GM12878 (cell line): ENCODE measurements around the gene ANKMY1. TPM values are rescaled to one million over a fixed set of nuclear protein-coding genes. Genes with fewer than 3 reads are reported as not detected.

ENCODE experiments used
- ATAC-seq: fragments of 200-7000 bp; cut with Tn5 transposase; 3 replicates; pipeline ENCODE4 v1.9.1; 2020; ENCODE audit warnings: mild to moderate bottlenecking, moderate library complexity
- BruUV-seq: library from RNA; stranded (reverse); fragments of 400-500 nt; replicated peaks from 2 replicates; lab custom pipeline; 2021; lab: Mats Ljungman, UMichigan
- CTCF ChIA-PET: fragments of 300-600 bp; sonication (Branson Sonifier 250); formaldehyde crosslinking; extraction: SDS; loops from one replicate; lab custom pipeline; 2021; ENCODE audit warnings: inconsistent platforms; lab: Yijun Ruan, JAX
- POLR2A ChIA-PET: fragments of 350-600 bp; formaldehyde crosslinking; extraction: SDS; loops from one replicate; lab custom pipeline; 2021; ENCODE audit warnings: inconsistent platforms; lab: Charles Lee
- RAD21 ChIA-PET: fragments of 300-600 bp; sonication (Branson Sonifier 250); formaldehyde crosslinking; loops from one replicate; lab custom pipeline; 2023; ENCODE audit warnings: antibody characterized with exemption; ENCODE audit not compliant: unreplicated experiment; lab: Charles Lee
- SMC1A ChIA-PET: fragments of 300-600 bp; sonication (Branson Sonifier 250); formaldehyde crosslinking; loops from one replicate; lab custom pipeline; 2023; ENCODE audit not compliant: unreplicated experiment, uncharacterized antibody; lab: Charles Lee
- DNase-seq: peaks from one replicate; pipeline ENCODE4 v3.0.0-alpha.2; 2011; ENCODE audit warnings: low read depth, low spot score
- FAIRE-seq: peaks from 3 replicates; lab custom pipeline; 2011; peaks lifted over from hg19 to GRCh38; lab: Jason Lieb, UNC
- H2AFZ ChIP-seq: 2 replicates; pipeline ENCODE4 v1.6.0; 2011; ENCODE audit warnings: low read depth, low read length, control low read depth; ENCODE audit not compliant: control insufficient read depth
- H3K27ac ChIP-seq: 2 replicates; pipeline ENCODE4 v1.5.1; 2011; ENCODE audit warnings: control low read depth; ENCODE audit not compliant: control insufficient read depth, insufficient read depth
- H3K27me3 ChIP-seq, 2 experiments: replicated peaks in 1 of 2; 2 replicates each; pipeline versions ENCODE4 v1.6.0 to v1.6.1; 2011; ENCODE audit warnings: low read length in 1 of 2; ENCODE audit not compliant: control insufficient read depth in 2 of 2, insufficient read depth in 2 of 2
- H3K36me3 ChIP-seq, 2 experiments: 2 replicates each; pipeline ENCODE4 v1.5.1; 2011; ENCODE audit warnings: low read length in 1 of 2; ENCODE audit not compliant: control insufficient read depth in 2 of 2, insufficient read depth in 2 of 2
- H3K4me1 ChIP-seq: 2 replicates; pipeline ENCODE4 v1.6.1; 2011; ENCODE audit warnings: mild to moderate bottlenecking, low read length, moderate library complexity, mixed read lengths; ENCODE audit not compliant: control insufficient read depth, insufficient read depth
- H3K4me2 ChIP-seq: 2 replicates; pipeline ENCODE4 v1.6.0; 2011; ENCODE audit warnings: control low read depth; ENCODE audit not compliant: control insufficient read depth, insufficient read depth
- H3K4me3 ChIP-seq: fragments of 200-600 bp; sonication (generic); 2 replicates; pipeline ENCODE4 v1.5.1; 2016
- H3K79me2 ChIP-seq: 2 replicates; pipeline ENCODE4 v1.6.0; 2011; ENCODE audit warnings: low read length; ENCODE audit not compliant: control insufficient read depth, insufficient read depth
- H3K9ac ChIP-seq: 2 replicates; pipeline ENCODE4 v1.8.0; 2011; ENCODE audit warnings: low read length, control low read depth, mixed read lengths; ENCODE audit not compliant: control insufficient read depth, insufficient read depth
- H3K9me3 ChIP-seq: replicated peaks from 3 replicates; pipeline ENCODE4 v1.5.1; 2011; ENCODE audit warnings: mild to moderate bottlenecking, low read length; ENCODE audit not compliant: control insufficient read depth, insufficient read depth
- H4K20me1 ChIP-seq: 2 replicates; pipeline ENCODE4 v1.6.0; 2011; ENCODE audit not compliant: control insufficient read depth, insufficient read depth
- BACH1 ChIP-seq: fragments of 450-650 bp; IDR thresholded peaks from 2 replicates; pipeline ENCODE4 v1.6.1; 2017; ENCODE audit warnings: mild to moderate bottlenecking, borderline replicate concordance
- CHD1 ChIP-seq: IDR thresholded peaks from 2 replicates; pipeline ENCODE4 v1.6.1; 2012; ENCODE audit warnings: low read depth, low read length, improper control_type of control experiment
- FOS ChIP-seq: IDR thresholded peaks from 3 replicates; pipeline ENCODE4 v1.6.1; 2011; ENCODE audit warnings: borderline replicate concordance; ENCODE audit not compliant: insufficient read length; ENCODE audit errors: extremely low read depth
- GABPA ChIP-seq: IDR thresholded peaks from 2 replicates; pipeline ENCODE4 v1.6.1; 2014; ENCODE audit warnings: antibody characterized with exemption, low read depth, mild to moderate bottlenecking, inconsistent platforms
- IKZF2 ChIP-seq, 2 experiments: fragments of 450-650 bp; IDR thresholded peaks; 2 replicates each; pipeline ENCODE4 v1.6.1; 2017; ENCODE audit warnings: mild to moderate bottlenecking in 2 of 2, moderate library complexity in 2 of 2
- MXI1 ChIP-seq: fragments of 150-350 bp; IDR thresholded peaks from 2 replicates; pipeline ENCODE4 v1.6.1; 2011; ENCODE audit warnings: low read depth, mild to moderate bottlenecking, inconsistent platforms, low read length, improper control_type of control experiment
- NFXL1 ChIP-seq: fragments of 450-650 bp; IDR thresholded peaks from 2 replicates; pipeline ENCODE4 v1.6.1; 2017; ENCODE audit warnings: antibody characterized with exemption, mild to moderate bottlenecking, borderline replicate concordance
- PAX5 ChIP-seq: IDR thresholded peaks from 2 replicates; pipeline ENCODE4 v1.6.1; 2011; ENCODE audit warnings: low read depth, low read length, borderline replicate concordance
- POLR2A ChIP-seq: IDR thresholded peaks from 2 replicates; pipeline ENCODE4 v1.6.1; 2011; ENCODE audit warnings: low read depth, mild to moderate bottlenecking, low read length
- SMC3 ChIP-seq: IDR thresholded peaks from 2 replicates; pipeline ENCODE4 v1.6.1; 2011; ENCODE audit warnings: low read length, improper control_type of control experiment, borderline replicate concordance
- SUPT20H ChIP-seq: IDR thresholded peaks from 2 replicates; pipeline ENCODE4 v1.6.1; 2011; ENCODE audit warnings: low read depth, mild to moderate bottlenecking, low read length, moderate library complexity, borderline replicate concordance; ENCODE audit not compliant: control insufficient read depth
- TAF1 ChIP-seq: IDR thresholded peaks from 2 replicates; pipeline ENCODE4 v1.6.1; 2011; ENCODE audit warnings: mild to moderate bottlenecking, low read depth, low read length, borderline replicate concordance
- ZNF274 ChIP-seq: IDR thresholded peaks from one replicate; pipeline ENCODE4 v1.8.0; 2011; ENCODE audit not compliant: insufficient read length, insufficient read depth
- ZSCAN29 ChIP-seq: fragments of 450-650 bp; IDR thresholded peaks from 2 replicates; pipeline ENCODE4 v1.6.1; 2017; ENCODE audit warnings: mild to moderate bottlenecking, moderate library complexity
- WGBS: methylation state at CpG from one replicate; pipeline ENCODE4 v1.1.6; 2016; ENCODE audit warnings: low lambda C conversion rate; ENCODE audit not compliant: insufficient replicate concordance, insufficient coverage; ENCODE audit errors: missing lambda C conversion rate; 5-methylcytosine and 5-hydroxymethylcytosine counted together
- in situ Hi-C: fragments of 300-500 bp; cut with MboI; formaldehyde crosslinking; loops from 9 replicates; pipeline ENCODE4 v1.14.3; 2018; ENCODE audit warnings: mixed read lengths
- intact Hi-C: fragments of 100-400 bp; cut with micrococcal nuclease; formaldehyde crosslinking; loops from one replicate; pipeline ENCODE4 v1.14.2; 2022; ENCODE audit not compliant: unreplicated experiment
- polyA plus RNA-seq, 11 experiments: library from polyadenylated mRNA; depleted of rRNA in 4 of 11; unstranded in 6 of 11; stranded (reverse) in 5 of 11; fragments of >200 nt; fragmentation: Nextera tagmentation in 4 of 11; fragmentation: Illumina TruSeq in 1 of 11; extraction: Ambion mirVana in 4 of 11; extraction: Trizol in 1 of 11; gene quantifications; 1 replicate in 1 of 11; 2 replicates in 10 of 11; pipeline versions ENCODE4 v1.2.1 to v1.2.3, GENCODE V29; 2011 to 2016; ENCODE audit warnings: inconsistent platforms in 2 of 11, missing spikeins in 2 of 11, low read depth in 1 of 11
- total RNA-seq, 4 experiments: library from RNA; depleted of rRNA in 3 of 4; stranded (reverse); fragments of >200 nt in 3 of 4; fragmentation: Illumina TruSeq in 1 of 4; extraction: Trizol in 1 of 4; gene quantifications; 2 replicates each; pipeline versions ENCODE4 v1.2.1 to v1.2.3, GENCODE V29; 2013 to 2021
- TF ChIP-seq, protein P1 (sequence below): fragments of 450-650 bp; formaldehyde crosslinking; IDR thresholded peaks from 2 replicates; pipeline ENCODE4 v1.4.0; 2020; ENCODE audit warnings: mild to moderate bottlenecking, moderate library complexity
- TF ChIP-seq, protein P2 (sequence below): fragments of 450-650 bp; IDR thresholded peaks from 2 replicates; pipeline ENCODE4 v1.6.1; 2016; ENCODE audit warnings: mild to moderate bottlenecking

Gene ANKMY1
- total and polyA plus RNA-seq, 10 of the 15 experiments (the other 5 are each of a cell fraction or from before 2014, with no cell fraction given), result 1.1 to 15.3 (median 11.1) TPM

- TF ChIP-seq NFXL1, result no peak
- no peak for TF ChIP-seq GABPA
- TF ChIP-seq ZSCAN29, result no peak
- TF ChIP-seq MXI1, result no peak
- TF ChIP-seq SUPT20H, result no peak
- TF ChIP-seq, all 136 proteins: peak for 0
These were observed 30.3 kb upstream of the ANKMY1 start (continued) for GRCh38 chr2:240588006-240588655.

DNA sequence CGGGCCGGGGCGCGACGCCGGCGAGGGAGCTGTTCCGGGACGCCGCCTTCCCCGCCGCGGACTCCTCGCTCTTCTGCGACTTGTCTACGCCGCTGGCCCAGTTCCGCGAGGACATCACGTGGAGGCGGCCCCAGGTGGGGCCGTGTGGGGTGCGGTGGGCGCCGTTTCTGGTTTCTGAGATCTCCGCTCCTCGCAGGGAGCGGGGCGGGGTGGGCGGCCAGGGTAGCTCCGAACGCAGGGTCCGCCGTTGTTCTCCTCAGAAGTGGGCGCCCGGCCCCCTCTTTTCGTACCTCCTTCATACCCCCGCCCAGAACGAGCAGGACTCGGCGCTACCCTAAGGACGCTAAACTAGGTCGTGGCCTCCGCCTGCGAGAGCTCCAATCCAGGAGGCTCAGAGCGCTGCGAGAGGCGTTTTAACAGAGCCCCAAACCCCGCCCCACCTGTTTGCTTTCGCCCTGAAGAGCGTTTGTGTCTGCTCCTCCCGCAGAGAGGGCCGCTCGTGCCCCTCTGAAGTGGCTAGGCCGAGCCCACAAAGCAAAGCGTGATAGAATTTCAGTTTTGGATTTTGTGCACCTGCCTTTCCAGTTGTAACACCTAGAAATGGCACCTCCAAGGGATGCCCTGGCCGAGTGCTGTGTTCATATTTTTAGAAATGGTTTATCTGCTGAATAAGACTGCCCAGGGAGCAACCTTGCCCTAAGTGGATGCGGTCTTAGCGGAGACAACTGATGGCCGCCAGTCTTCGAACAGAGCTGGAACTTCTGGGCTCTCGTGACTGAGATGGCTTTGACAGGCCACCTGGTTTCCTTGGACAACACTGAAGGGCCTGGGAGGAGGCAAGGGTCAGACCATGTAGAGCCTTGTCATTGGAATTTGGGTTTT, 29.4 kb upstream of the ANKMY1 start:
- no peak for FAIRE-seq
- H3K9ac ChIP-seq, result peak overlapping the region; percentile 84
- no peaks in the 10 kb centered on the region; the same call in 2 of the 3 replicates for H3K9me3 ChIP-seq
- peaks cover 34% of the 10 kb centered on the region for H3K4me1 ChIP-seq
- H3K79me2 ChIP-seq, result peaks cover 48% of the 10 kb centered on the region
- in situ Hi-C loops, result no loop called here
- peak overlapping the region; percentile 43; the same call in 1 of the 2 replicates for H2AFZ ChIP-seq
- no peak for DNase-seq
- SMC1A ChIA-PET, result interaction anchor here (0.9 to 6.4 kb wide), 5 partner anchors 18 to 562 kb away, joined by 3 to 124 read pairs (median 13); partner anchors contain the start of genes ANKMY1, DUSP28 and PASK
- peak overlapping the region; percentile 92 for H3K27ac ChIP-seq
- BruUV-seq, result no TSS peak
- peak overlapping the region; percentile 95 for H3K4me3 ChIP-seq
- ATAC-seq, result peak; percentile 14
- intact Hi-C loops, result loop anchor here (1.0 to 2.0 kb wide), 2 partner anchors 34 to 73 kb away; no protein-coding TSS in a partner anchor
- H3K36me3 ChIP-seq, result peaks cover 2 to 5% of the 10 kb centered on the region in 2 experiments; a peak in 3 of 4 replicates
- H4K20me1 ChIP-seq, result no peaks in the 10 kb centered on the region; the same call in 1 of the 2 replicates
- POLR2A ChIA-PET, result interaction anchor here (0.7 to 6.7 kb wide), 10 partner anchors 18 to 451 kb away, joined by 3 to 233 read pairs (median 6); partner anchors contain the start of genes DUSP28, GPR35 and RNPEPL1
- RAD21 ChIA-PET, result interaction anchor here (1.4 to 10.9 kb wide), 5 partner anchors 18 to 73 kb away, joined by 3 to 206 read pairs (median 12); partner anchors contain the start of genes ANKMY1, DUSP28 and RNPEPL1
- no peaks in the 10 kb centered on the region for H3K27me3 ChIP-seq
- whole genome bisulfite sequencing, result 10% methylated on average over 38 of the region's 62 CpGs
- CTCF ChIA-PET, result interaction anchor here (0.6 to 11.9 kb wide), 6 partner anchors 23 to 73 kb away, joined by 3 to 196 read pairs (median 14); partner anchors contain the start of genes ANKMY1 and DUSP28
- H3K4me2 ChIP-seq, result peak overlapping the region; percentile 56
- TF ChIP-seq IKZF2 (IDR thresholded peaks at IDR 0.05) (no peak), POLR2A (peak; percentile 7; the same call in 1 of the 2 replicates), ZNF274 (no peak), FOS (no peak), PAX5 (no peak), TAF1 (no peak), SMC3 (no peak), BACH1 (peak; percentile 36; the same call in 1 of the 2 replicates), CHD1 (no peak)
- TF ChIP-seq, protein P1, sequence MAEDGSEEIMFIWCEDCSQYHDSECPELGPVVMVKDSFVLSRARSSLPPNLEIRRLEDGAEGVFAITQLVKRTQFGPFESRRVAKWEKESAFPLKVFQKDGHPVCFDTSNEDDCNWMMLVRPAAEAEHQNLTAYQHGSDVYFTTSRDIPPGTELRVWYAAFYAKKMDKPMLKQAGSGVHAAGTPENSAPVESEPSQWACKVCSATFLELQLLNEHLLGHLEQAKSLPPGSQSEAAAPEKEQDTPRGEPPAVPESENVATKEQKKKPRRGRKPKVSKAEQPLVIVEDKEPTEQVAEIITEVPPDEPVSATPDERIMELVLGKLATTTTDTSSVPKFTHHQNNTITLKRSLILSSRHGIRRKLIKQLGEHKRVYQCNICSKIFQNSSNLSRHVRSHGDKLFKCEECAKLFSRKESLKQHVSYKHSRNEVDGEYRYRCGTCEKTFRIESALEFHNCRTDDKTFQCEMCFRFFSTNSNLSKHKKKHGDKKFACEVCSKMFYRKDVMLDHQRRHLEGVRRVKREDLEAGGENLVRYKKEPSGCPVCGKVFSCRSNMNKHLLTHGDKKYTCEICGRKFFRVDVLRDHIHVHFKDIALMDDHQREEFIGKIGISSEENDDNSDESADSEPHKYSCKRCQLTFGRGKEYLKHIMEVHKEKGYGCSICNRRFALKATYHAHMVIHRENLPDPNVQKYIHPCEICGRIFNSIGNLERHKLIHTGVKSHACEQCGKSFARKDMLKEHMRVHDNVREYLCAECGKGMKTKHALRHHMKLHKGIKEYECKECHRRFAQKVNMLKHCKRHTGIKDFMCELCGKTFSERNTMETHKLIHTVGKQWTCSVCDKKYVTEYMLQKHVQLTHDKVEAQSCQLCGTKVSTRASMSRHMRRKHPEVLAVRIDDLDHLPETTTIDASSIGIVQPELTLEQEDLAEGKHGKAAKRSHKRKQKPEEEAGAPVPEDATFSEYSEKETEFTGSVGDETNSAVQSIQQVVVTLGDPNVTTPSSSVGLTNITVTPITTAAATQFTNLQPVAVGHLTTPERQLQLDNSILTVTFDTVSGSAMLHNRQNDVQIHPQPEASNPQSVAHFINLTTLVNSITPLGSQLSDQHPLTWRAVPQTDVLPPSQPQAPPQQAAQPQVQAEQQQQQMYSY (CRISPR knock-in tag), result no peak
- TF ChIP-seq, protein P2, sequence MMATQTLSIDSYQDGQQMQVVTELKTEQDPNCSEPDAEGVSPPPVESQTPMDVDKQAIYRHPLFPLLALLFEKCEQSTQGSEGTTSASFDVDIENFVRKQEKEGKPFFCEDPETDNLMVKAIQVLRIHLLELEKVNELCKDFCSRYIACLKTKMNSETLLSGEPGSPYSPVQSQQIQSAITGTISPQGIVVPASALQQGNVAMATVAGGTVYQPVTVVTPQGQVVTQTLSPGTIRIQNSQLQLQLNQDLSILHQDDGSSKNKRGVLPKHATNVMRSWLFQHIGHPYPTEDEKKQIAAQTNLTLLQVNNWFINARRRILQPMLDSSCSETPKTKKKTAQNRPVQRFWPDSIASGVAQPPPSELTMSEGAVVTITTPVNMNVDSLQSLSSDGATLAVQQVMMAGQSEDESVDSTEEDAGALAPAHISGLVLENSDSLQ, result no peak
